ENCODE measurements around the gene PPP3CA. TPM values are rescaled to one million over a fixed set of nuclear protein-coding genes. Genes with fewer than 3 reads are reported as not detected.

Gene PPP3CA
- total RNA-seq, 4 donors from 2014 or later, result 28.7 to 51.7 (median 39.0) TPM

DNA sequence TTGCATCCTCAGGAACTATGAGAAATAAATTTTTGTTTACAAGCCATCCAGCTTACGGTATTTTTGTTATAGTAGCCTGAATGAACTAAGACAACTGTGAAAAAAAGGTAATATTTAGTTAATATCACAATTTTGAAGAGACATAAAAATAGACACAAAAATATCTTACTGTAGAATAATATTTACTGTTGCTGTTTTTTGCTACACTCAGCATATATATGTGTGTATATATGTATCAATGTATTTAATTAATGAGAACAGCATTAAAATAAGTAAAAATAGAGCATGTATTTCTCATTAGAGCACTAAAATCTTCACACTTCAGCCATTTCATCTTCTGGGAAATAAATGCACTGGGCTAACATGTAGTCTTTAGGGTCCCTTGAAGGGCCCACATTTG lies 24.6 kb downstream of the PPP3CA start:
- DNase-seq (ENCODE audit: low spot score in 2 of 2), result no peak
- H3K4me1 ChIP-seq, result peaks cover 20% of the 10 kb centered on the region
- no peak for TF ChIP-seq POLR2AphosphoS5 (IDR thresholded peaks at IDR 0.05)
- H3K27me3 ChIP-seq, result no peaks in the 10 kb centered on the region
- no peaks in the 10 kb centered on the region for H3K9me3 ChIP-seq
- no peak overlapping the region for H3K4me3 ChIP-seq
- WGBS, result 98% methylated on average over 1 of the region's 1 CpG
- no peaks in the 10 kb centered on the region for H3K36me3 ChIP-seq
- H3K27ac ChIP-seq, result no peak overlapping the region

DNA sequence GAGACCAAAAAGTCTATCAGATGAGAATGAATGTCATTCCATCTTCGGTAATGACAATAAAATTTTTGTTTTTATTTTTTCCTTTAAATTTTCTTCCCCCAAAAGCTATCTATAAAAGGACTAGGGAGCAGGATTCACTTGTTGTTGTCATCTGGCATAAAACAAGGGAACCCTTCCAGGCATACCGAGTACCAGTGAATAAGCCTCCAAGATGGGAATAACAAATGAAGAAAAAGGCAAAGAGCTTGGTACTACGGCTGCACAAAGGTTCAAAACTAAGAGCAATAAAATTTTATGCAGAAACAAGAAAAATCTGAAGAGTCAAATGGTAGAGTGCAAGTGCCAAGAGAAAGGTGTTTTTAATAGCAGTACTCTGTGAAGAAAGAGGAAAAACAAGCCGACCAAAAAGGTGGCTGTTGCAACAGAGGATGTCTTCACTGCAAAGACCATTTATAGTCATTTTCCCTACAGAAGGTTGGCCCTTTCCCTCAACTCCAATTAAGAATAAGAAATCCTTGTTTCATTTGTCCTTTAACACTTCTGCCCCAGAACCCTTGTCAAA lies 25.8 kb downstream of the PPP3CA start:
- WGBS, result 36% methylated on average over 4 of the region's 4 CpGs
- no peak overlapping the region for H3K27ac ChIP-seq
- no peak for TF ChIP-seq POLR2A (IDR thresholded peaks at IDR 0.05)
- TF ChIP-seq, protein P1, sequence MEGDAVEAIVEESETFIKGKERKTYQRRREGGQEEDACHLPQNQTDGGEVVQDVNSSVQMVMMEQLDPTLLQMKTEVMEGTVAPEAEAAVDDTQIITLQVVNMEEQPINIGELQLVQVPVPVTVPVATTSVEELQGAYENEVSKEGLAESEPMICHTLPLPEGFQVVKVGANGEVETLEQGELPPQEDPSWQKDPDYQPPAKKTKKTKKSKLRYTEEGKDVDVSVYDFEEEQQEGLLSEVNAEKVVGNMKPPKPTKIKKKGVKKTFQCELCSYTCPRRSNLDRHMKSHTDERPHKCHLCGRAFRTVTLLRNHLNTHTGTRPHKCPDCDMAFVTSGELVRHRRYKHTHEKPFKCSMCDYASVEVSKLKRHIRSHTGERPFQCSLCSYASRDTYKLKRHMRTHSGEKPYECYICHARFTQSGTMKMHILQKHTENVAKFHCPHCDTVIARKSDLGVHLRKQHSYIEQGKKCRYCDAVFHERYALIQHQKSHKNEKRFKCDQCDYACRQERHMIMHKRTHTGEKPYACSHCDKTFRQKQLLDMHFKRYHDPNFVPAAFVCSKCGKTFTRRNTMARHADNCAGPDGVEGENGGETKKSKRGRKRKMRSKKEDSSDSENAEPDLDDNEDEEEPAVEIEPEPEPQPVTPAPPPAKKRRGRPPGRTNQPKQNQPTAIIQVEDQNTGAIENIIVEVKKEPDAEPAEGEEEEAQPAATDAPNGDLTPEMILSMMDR (IDR thresholded peaks at IDR 0.05), result no peak
- TF ChIP-seq POLR2AphosphoS5 (IDR thresholded peaks at IDR 0.05), result no peak
- TF ChIP-seq EP300 (IDR thresholded peaks at IDR 0.05), result no peak
- H3K9me3 ChIP-seq, result no peaks in the 10 kb centered on the region
- H3K27me3 ChIP-seq, result no peaks in the 10 kb centered on the region
- DNase-seq (ENCODE audit: low spot score in 2 of 2), result no peak
- H3K4me1 ChIP-seq, result peaks cover 16% of the 10 kb centered on the region
- H3K36me3 ChIP-seq, result no peaks in the 10 kb centered on the region
- H3K4me3 ChIP-seq, result no peak overlapping the region

DNA sequence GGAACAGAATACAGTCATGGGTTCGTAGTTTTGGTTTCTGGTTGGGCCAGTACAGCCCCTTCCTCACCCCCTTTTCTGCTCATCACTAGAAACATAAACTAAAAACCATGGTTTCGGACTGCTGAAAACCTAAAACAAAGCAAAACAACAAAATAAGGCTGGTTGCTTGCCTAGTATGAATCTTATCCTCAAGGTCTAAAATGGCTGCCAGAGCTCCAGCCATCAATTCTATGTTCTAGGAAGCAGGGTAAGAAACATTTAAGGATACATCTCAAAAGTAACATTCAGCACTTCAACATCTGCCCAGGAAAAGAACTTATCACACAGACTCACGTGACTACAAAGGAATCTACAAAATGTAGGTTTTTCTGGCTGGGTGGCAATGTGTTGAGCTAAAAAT lies 31.5 kb downstream of the PPP3CA start:
- H3K9me3 ChIP-seq, result no peaks in the 10 kb centered on the region
- 96% methylated on average over 3 of the region's 3 CpGs for WGBS
- no peak overlapping the region for H3K27ac ChIP-seq
- no peaks in the 10 kb centered on the region for H3K27me3 ChIP-seq
- H3K36me3 ChIP-seq, result no peaks in the 10 kb centered on the region
- no peaks in the 10 kb centered on the region for H3K4me1 ChIP-seq
- no peak overlapping the region for H3K4me3 ChIP-seq
- TF ChIP-seq, protein P1 (IDR thresholded peaks at IDR 0.05), result no peak
- TF ChIP-seq POLR2AphosphoS5 (IDR thresholded peaks at IDR 0.05) (no peak), EP300 (IDR thresholded peaks at IDR 0.05) (no peak), POLR2A (IDR thresholded peaks at IDR 0.05) (no peak)
- DNase-seq (ENCODE audit: low spot score in 2 of 2), result no peak

DNA sequence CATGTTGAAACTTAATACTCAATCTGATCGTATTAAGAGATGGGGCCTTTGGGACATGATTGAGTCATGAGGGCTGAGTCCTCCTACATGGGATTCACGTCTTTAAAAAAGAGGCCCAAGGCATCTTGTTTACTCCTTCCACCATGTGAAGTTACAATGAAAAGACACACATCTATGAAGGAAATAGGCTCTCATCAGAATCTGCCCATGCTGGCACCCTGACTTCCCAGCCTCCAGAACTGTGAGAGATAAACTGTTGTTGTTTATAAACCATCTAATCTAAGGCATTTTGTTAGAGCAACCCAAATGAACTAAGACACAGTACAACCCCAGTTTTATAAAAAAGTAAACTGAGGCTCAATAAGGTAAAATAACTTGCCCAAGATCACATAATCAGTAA lies 32.3 kb downstream of the PPP3CA start:
- 79% methylated on average over 2 of the region's 2 CpGs for WGBS
- H3K27me3 ChIP-seq, result no peaks in the 10 kb centered on the region
- H3K36me3 ChIP-seq, result no peaks in the 10 kb centered on the region
- DNase-seq (ENCODE audit: low spot score in 2 of 2), result no peak
- H3K4me1 ChIP-seq, result no peaks in the 10 kb centered on the region
- TF ChIP-seq EP300 (IDR thresholded peaks at IDR 0.05) (no peak), POLR2A (IDR thresholded peaks at IDR 0.05) (no peak)
- TF ChIP-seq, protein P1 (IDR thresholded peaks at IDR 0.05), result no peak
- H3K27ac ChIP-seq, result no peak overlapping the region
- no peak overlapping the region for H3K4me3 ChIP-seq
- no peaks in the 10 kb centered on the region for H3K9me3 ChIP-seq

DNA sequence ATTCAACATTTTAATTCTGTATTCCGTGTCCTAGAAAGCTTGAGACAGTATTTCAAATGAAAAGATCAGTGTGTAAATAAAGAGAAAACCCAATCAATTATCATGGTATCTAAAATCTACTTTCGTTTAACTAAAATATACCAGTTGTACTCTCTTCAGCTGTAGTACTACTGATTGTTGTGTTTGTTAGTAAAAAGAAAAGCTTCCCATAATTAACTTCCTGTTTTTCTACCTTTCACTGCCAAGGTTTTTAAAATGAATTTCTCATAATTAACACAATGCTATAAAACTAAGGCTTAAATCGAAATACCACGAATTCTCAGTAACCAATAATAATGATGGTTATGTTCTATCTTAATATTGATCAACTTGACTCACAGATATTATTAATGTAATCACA lies 37.4 kb downstream of the PPP3CA start:
- H3K9me3 ChIP-seq, result no peaks in the 10 kb centered on the region
- 70% methylated on average over 4 of the region's 4 CpGs for WGBS
- TF ChIP-seq EP300 (IDR thresholded peaks at IDR 0.05) (no peak), POLR2AphosphoS5 (IDR thresholded peaks at IDR 0.05) (no peak), POLR2A (IDR thresholded peaks at IDR 0.05) (no peak)
- TF ChIP-seq, protein P1 (IDR thresholded peaks at IDR 0.05), result no peak
- no peak overlapping the region for H3K4me3 ChIP-seq
- no peaks in the 10 kb centered on the region for H3K27me3 ChIP-seq
- no peak overlapping the region for H3K27ac ChIP-seq
- peaks cover 31% of the 10 kb centered on the region for H3K4me1 ChIP-seq
- DNase-seq (ENCODE audit: low spot score in 2 of 2), result no peak
- H3K36me3 ChIP-seq, result no peaks in the 10 kb centered on the region

DNA sequence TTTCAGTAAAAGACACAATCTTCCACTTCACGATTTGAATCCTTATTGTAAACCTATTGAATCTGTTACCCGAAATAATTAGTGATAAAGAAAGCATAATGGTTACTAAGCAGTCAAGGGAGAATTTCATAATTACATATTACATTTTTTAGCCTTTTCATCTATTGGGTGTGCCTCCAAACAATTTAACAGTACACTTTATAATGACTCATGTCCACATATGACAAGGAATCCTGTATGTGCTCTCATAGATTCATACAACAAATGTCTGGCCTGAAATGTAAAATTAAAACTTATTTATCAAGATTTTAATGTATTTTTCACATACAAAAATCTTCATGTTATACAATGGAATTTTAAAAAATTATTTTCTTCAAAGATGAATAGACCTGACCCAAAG lies 39.4 kb downstream of the PPP3CA start:
- WGBS, result 71% methylated on average over 2 of the region's 2 CpGs
- no peak overlapping the region for H3K4me3 ChIP-seq
- H3K36me3 ChIP-seq, result no peaks in the 10 kb centered on the region
- no peak for DNase-seq (ENCODE audit: low spot score in 2 of 2)
- H3K27me3 ChIP-seq, result no peaks in the 10 kb centered on the region
- H3K9me3 ChIP-seq, result no peaks in the 10 kb centered on the region
- peaks cover 38% of the 10 kb centered on the region for H3K4me1 ChIP-seq
- no peak for TF ChIP-seq EP300 (IDR thresholded peaks at IDR 0.05)
- no peak overlapping the region for H3K27ac ChIP-seq
